K562 (cell line): ENCODE data around the gene TSEN54.

Experiments
- CBX2 ChIP-seq: fragments of 200-600 bp; sonication (generic); IDR thresholded peaks from one replicate; pipeline ENCODE4 v1.6.1; 2012; ENCODE audit warnings: mild to moderate bottlenecking, low read length, inconsistent platforms; ENCODE audit not compliant: insufficient read depth, poor library complexity, severe bottlenecking
- CTCF ChIP-seq, 3 experiments: IDR thresholded peaks in 2 of 3; conservative IDR thresholded peaks in 1 of 3; 2 replicates each; pipeline ENCODE4 v1.5.1; 2011 to 2012; ENCODE audit warnings: low read length in 3 of 3, mild to moderate bottlenecking in 3 of 3, control low read depth in 2 of 3, improper control_type of control experiment in 1 of 3, inconsistent platforms in 1 of 3, low read depth in 1 of 3, mixed read lengths in 1 of 3, moderate library complexity in 1 of 3; ENCODE audit not compliant: insufficient read depth in 2 of 3
- JUNB ChIP-seq: fragments of 450-650 bp; formaldehyde crosslinking; conservative IDR thresholded peaks from 2 replicates; pipeline ENCODE4 v1.4.0; 2020; ENCODE audit warnings: mild to moderate bottlenecking
- MTA2 ChIP-seq: fragments of 450-650 bp; IDR thresholded peaks from 2 replicates; pipeline ENCODE4 v1.6.1; 2016; ENCODE audit warnings: low read depth
- RFX5 ChIP-seq: IDR thresholded peaks from 2 replicates; pipeline ENCODE4 v1.6.1; 2011; ENCODE audit warnings: low read depth, mild to moderate bottlenecking, improper control_type of control experiment, low read length
- SMARCC2 ChIP-seq: fragments of 450-650 bp; IDR thresholded peaks from 2 replicates; pipeline ENCODE4 v1.6.1; 2017; ENCODE audit warnings: antibody characterized with exemption, moderate library complexity, mild to moderate bottlenecking, low read depth
- TAF1 ChIP-seq: IDR thresholded peaks from 2 replicates; pipeline ENCODE4 v1.6.1; 2011; ENCODE audit warnings: mild to moderate bottlenecking, low read length, moderate library complexity; ENCODE audit not compliant: insufficient read depth, control insufficient read depth, severe bottlenecking; ENCODE audit errors: extremely low read depth
- ZBTB49 ChIP-seq: sonication (generic); formaldehyde crosslinking; IDR thresholded peaks from 2 replicates; pipeline ENCODE4 v1.8.0; 2022; ENCODE audit warnings: missing genetic modification reagents, mild to moderate bottlenecking, borderline replicate concordance
- ZNF253 ChIP-seq: fragments of 250-450 bp; sonication (Bioruptor Pico); conservative IDR thresholded peaks from 2 replicates; pipeline ENCODE4 v1.6.1; 2021; ENCODE audit warnings: mild to moderate bottlenecking
- ZNF324 ChIP-seq: fragments of 250-450 bp; sonication (Bioruptor Pico); IDR thresholded peaks from 2 replicates; pipeline ENCODE4 v1.4.0; 2020; ENCODE audit warnings: mild to moderate bottlenecking
- ZNF584 ChIP-seq: fragments of 200-800 bp; sonication (Bioruptor generic); IDR thresholded peaks from 2 replicates; pipeline ENCODE4 v1.6.1; 2016; ENCODE audit warnings: low read depth, mild to moderate bottlenecking, missing genetic modification characterization, missing compliant biosample characterization
- TF ChIP-seq, protein P1 (sequence below): sonication (generic); IDR thresholded peaks from 2 replicates; pipeline ENCODE4 v1.6.1; 2016

DNA sequence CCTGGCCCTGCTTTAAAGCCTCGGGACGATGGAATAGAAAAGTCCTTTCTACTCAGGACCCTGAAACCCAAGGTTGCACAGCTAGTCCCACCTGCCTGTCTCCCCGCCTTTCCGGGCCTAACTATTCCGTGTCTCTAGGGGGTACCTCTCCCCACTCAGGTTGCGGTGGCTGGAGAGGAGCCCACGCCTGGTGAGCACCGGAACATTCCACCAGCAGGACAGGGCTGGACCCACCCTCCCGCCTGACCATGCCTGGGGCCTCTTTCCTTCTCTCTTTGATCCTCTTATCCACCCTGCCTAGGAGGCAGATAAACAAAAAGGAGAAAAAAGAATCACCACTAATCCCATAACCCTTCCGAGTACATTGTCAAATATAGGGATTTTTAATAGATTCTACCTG lies 20.0 kb downstream of the TSEN54 start:
- no peak for TF ChIP-seq RFX5
- no peak for TF ChIP-seq ZNF324 (CRISPR knock-in tag)
- TF ChIP-seq CBX2, result no peak
- no peak for TF ChIP-seq ZNF253 (CRISPR knock-in tag)
- no peak for TF ChIP-seq ZBTB49 (CRISPR knock-in tag)
- no peak for TF ChIP-seq CTCF (IDR thresholded peaks at IDR 0.05 in 2 of 3, conservative IDR thresholded peaks at IDR 0.05 in 1 of 3; ENCODE audit: insufficient read depth in 2 of 3, low read depth in 1 of 3, low read length in 3 of 3)
- TF ChIP-seq ZNF584 (CRISPR knock-in tag), result no peak
- no peak for TF ChIP-seq TAF1
- TF ChIP-seq, protein P1, sequence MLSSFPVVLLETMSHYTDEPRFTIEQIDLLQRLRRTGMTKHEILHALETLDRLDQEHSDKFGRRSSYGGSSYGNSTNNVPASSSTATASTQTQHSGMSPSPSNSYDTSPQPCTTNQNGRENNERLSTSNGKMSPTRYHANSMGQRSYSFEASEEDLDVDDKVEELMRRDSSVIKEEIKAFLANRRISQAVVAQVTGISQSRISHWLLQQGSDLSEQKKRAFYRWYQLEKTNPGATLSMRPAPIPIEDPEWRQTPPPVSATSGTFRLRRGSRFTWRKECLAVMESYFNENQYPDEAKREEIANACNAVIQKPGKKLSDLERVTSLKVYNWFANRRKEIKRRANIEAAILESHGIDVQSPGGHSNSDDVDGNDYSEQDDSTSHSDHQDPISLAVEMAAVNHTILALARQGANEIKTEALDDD, result no peak
- TF ChIP-seq SMARCC2, result no peak
- no peak for TF ChIP-seq JUNB (CRISPR knock-in tag)
- no peak for TF ChIP-seq MTA2
